Liver (tissue), 3 donors: ENCODE measurements around the gene FAM120AOS.
"Not testable (repeated sequence)": the region's sequence is repeated elsewhere in the genome, so short reads cannot be mapped to it uniquely, and the experiment has no call there.

ENCODE experiments used
- ATF3 ChIP-seq: IDR thresholded peaks from 2 replicates; pipeline ENCODE4 v1.6.1; 2016; ENCODE audit warnings: antibody characterized with exemption
- CTCF ChIP-seq: fragments of 150-350 bp; IDR thresholded peaks from 2 replicates; pipeline ENCODE4 v1.5.1; 2017; ENCODE audit warnings: improper control_type of control experiment, low read depth, low read length; ENCODE audit not compliant: missing input control
- EGR1 ChIP-seq, 2 donors: IDR thresholded peaks; 2 replicates each; pipeline ENCODE4 v1.6.1; 2016 to 2018; ENCODE audit warnings: antibody characterized with exemption in 2 of 2, low read depth in 2 of 2
- GABPA ChIP-seq, 2 donors: IDR thresholded peaks in 1 of 2; conservative IDR thresholded peaks in 1 of 2; 2 replicates each; pipeline ENCODE4 v1.6.1; 2016; ENCODE audit warnings: antibody characterized with exemption in 2 of 2, mild to moderate bottlenecking in 1 of 2, moderate library complexity in 1 of 2
- MAX ChIP-seq: IDR thresholded peaks from 2 replicates; pipeline ENCODE4 v1.6.1; 2016; ENCODE audit warnings: antibody characterized with exemption
- RAD21 ChIP-seq, 2 donors: IDR thresholded peaks; 2 replicates each; pipeline ENCODE4 v1.6.1; 2016; ENCODE audit warnings: antibody characterized with exemption in 2 of 2, mild to moderate bottlenecking in 2 of 2
- REST ChIP-seq: IDR thresholded peaks from 2 replicates; pipeline ENCODE4 v1.6.1; 2016; ENCODE audit warnings: antibody characterized with exemption, mild to moderate bottlenecking
- RXRA ChIP-seq, 2 donors: IDR thresholded peaks; 2 replicates each; pipeline ENCODE4 v1.6.1; 2017 to 2018; ENCODE audit warnings: antibody characterized with exemption in 2 of 2, mild to moderate bottlenecking in 1 of 2
- TAF1 ChIP-seq: conservative IDR thresholded peaks from 2 replicates; pipeline ENCODE4 v1.6.1; 2016; ENCODE audit warnings: antibody characterized with exemption, mild to moderate bottlenecking
- YY1 ChIP-seq: IDR thresholded peaks from 2 replicates; pipeline ENCODE4 v1.6.1; 2016; ENCODE audit warnings: antibody characterized with exemption, mild to moderate bottlenecking
- donor health status: healthy.
- donor health status: healthy.

- TF ChIP-seq CTCF; TAF1; RXRA (IDR thresholded peaks at IDR 0.05); MAX; REST; GABPA (IDR thresholded peaks at IDR 0.05 in 1 of 2, conservative IDR thresholded peaks at IDR 0.05 in 1 of 2); EGR1 (IDR thresholded peaks at IDR 0.05; ENCODE audit: low read depth in 2 of 2); YY1; ATF3; RAD21 (IDR thresholded peaks at IDR 0.05): not testable (repeated sequence)
Observed at GRCh38 chr9:93439301-93439700, 14.1 kb downstream of the FAM120AOS start.
